Prostate gland (tissue), 2 donors: Measurements from ENCODE around the gene MAGI2.
"Not testable (repeated sequence)": the region's sequence is repeated elsewhere in the genome, so short reads cannot be mapped to it uniquely, and the experiment has no call there.

Experiments used
- CTCF ChIP-seq, 4 experiments: fragments of 200-600 bp in 2 of 4; fragments of 450-650 bp in 2 of 4; sonication (generic) in 2 of 4; IDR thresholded peaks; 1 replicate in 3 of 4; 2 replicates in 1 of 4; pipeline ENCODE4 v1.5.1; 2016 to 2019; ENCODE audit warnings: antibody characterized with exemption in 4 of 4, mild to moderate bottlenecking in 2 of 4, moderate library complexity in 2 of 4
- POLR2A ChIP-seq: fragments of 450-650 bp; IDR thresholded peaks from one replicate; pipeline ENCODE4 v1.6.1; 2016; ENCODE audit warnings: antibody characterized with exemption, mild to moderate bottlenecking

DNA sequence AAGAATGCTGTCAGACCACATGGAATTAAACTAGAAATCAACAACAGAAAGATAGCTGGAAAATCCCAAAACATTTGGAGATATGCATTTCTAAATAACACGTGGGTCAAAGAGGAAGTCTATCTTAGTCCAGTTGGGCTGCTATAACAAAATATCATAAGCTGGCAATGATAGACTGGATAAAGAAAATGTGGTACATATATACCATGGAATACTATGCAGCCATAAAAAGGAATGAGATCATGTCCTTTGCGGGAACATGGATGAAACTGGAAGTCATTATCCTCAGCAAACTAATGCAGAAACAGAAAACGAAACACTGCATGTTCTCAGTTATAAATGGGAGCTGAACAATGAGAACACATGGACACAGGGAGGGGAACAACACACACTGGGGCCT is 1454.3 kb downstream of the MAGI2 start:
- not testable (repeated sequence) for TF ChIP-seq CTCF (IDR thresholded peaks at IDR 0.05); POLR2A
